ENCODE data around the gene SLC7A6. TPM values are rescaled to one million over a fixed set of nuclear protein-coding genes. Genes with fewer than 3 reads are reported as not detected.

Gene SLC7A6
- 10 to 100 TPM; 66.7 to 68.9 TPM for total RNA-seq

DNA sequence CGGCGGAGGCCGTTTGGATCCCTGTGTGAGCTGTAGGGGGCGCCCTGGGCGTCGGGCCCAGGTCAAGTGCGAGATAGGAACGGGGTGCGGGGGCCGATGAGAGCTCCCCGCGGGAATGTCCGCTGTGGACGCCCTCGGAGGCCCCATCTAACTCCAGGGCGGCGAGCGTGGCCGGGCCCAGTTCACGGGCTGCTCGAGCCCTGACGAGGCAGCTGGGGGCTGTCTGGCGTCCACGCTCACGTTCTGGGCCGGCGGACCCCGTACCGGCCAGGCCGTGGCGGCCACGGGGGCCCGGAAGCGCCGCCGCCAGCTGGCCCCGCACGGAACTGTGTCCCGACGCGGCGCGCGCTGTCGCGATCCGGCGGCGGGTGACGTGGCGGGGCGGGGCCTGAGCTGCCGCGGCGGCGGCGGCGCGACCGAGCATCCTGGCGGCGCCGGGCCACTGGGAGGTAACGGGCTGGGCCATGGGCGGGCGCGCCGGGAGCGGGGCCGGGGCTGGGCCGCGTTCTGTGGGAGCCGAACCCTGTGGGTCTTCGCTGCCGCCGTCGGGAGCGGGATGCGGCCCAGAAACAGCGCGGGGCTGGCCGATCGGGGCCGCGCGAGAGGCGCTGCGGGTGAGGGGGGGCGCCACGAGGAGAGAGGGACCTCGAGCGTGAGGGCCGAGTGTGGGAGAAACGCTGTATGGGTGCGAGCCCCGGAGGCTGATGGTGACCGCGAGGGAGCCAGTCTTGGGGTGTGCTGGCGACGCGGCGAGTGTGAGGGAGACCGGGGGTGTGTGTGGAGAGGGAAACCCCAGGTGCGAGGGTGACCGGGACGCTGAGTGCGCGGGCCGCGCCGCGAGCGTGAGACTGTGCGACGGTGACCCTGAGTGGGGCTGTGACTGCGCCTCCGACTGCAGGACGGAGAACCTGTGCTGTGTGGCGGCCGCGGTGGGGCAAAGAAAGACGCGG lies at the start of gene SLC7A6:
SLC7A6 (plus strand) TSS at position 399 of the 950 bp plus-strand sequence. CDS start 10,201 bp downstream, outside the sequence.
- Mint-ChIP-seq H3K4me1 (peaks cover 48% of the 10 kb centered on the region), H3K9me3 (no peaks in the 10 kb centered on the region), H3K4me3 (peak within 1 kb of the TSS; percentile 98), H3K36me3 (ENCODE audit: low read depth) (peaks cover 27% of the 10 kb centered on the region), H3K27ac (peak within 1 kb of the TSS; percentile 93), H3K27me3 (no peaks in the 10 kb centered on the region)
- DNase-seq = peak; percentile 87
- POLR2A ChIA-PET = interaction anchor here (0.7 to 5.0 kb wide), 26 partner anchors 8 to 596 kb away, joined by 3 to 64 read pairs (median 5); partner anchors contain the start of genes NFATC3, PLA2G15, PRMT7 and SLC7A6OS
- CTCF ChIA-PET = interaction anchor here (0.5 to 7.5 kb wide), 29 partner anchors 9 to 924 kb away, joined by 3 to 285 read pairs (median 5); partner anchors contain the start of genes ESRP2, PLA2G15, PRMT7 and SLC7A6OS

DNA sequence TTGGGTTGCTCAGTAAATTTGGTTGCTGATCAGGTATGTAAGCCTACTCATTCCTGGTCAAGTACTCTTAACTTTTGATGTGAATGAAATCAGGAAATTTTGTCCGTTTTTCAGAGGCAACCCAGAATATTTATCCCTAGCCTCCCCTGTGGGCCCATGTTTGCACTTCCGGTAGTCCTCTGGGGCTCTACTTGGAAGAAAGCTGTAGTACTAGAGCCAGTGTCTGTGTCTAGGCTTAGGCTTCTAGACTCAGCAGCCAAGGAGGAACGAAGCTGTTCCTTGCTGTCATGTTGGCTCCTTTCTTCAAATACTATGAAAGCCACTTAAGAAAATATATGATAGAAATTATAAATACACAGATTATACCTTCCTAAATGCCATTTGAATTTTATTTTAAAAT lies 49.6 kb upstream of the SLC7A6 start:
- Mint-ChIP-seq H3K4me1 (peaks cover 30% of the 10 kb centered on the region), H3K36me3 (ENCODE audit: low read depth) (peaks cover 50% of the 10 kb centered on the region), H3K27ac (no peak overlapping the region), H3K9me3 (no peaks in the 10 kb centered on the region), H3K27me3 (no peaks in the 10 kb centered on the region), H3K4me3 (no peak overlapping the region)
- ChIA-PET POLR2A (interaction anchor here (0.7 kb wide), 1 partner anchor 27 kb away, joined by 3 read pairs; no protein-coding TSS in a partner anchor), CTCF (interaction anchor here (1.1 kb wide), 1 partner anchor 174 kb away, joined by 3 read pairs; no protein-coding TSS in a partner anchor)
- no peak for DNase-seq

DNA sequence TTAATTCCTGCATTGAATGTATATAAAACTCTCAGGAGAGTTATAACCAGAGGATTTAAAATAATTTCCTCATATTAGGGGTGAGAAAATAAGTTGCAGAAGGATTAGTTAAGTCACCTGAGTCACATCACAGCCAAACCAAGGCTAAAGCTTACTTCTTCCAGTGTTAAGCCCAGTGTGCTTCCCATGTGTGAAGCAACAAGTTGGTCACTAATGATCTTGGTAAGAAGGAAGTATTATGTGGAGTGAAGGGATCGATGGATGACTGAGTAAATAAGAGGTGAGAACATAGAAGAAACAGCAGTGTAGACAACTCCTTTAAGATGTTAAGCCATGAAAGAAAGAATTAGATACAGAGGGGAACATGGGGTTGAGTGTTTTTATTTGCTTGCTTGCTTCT lies 49.0 kb upstream of the SLC7A6 start:
- Mint-ChIP-seq H3K27ac (no peak overlapping the region), H3K4me3 (no peak overlapping the region), H3K36me3 (ENCODE audit: low read depth) (peaks cover 51% of the 10 kb centered on the region), H3K27me3 (no peaks in the 10 kb centered on the region), H3K9me3 (no peaks in the 10 kb centered on the region), H3K4me1 (peaks cover 32% of the 10 kb centered on the region)
- ChIA-PET POLR2A (interaction anchor here (0.7 kb wide), 1 partner anchor 27 kb away, joined by 3 read pairs; no protein-coding TSS in a partner anchor), CTCF (no interaction called here)
- no peak for DNase-seq

DNA sequence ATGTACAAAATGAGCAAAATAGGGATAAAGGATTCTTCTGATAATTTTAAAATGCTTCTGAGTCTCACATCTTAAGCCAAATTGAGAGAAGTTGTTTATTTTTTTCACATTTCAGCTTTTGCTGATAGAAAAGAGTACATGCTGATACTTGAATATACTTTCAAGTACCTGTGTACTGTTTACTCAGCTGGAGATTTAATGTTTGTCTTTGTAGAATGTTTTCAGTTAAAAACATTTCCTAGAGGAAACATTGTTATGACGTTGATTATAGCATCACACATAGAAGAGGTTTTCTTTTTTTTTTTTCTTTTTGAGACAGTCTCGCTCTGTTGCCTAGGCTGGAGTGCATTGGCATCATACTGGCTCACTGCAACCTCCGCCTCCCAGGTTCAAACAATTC lies 48.1 kb upstream of the SLC7A6 start:
- peaks cover 48% of the 10 kb centered on the region for H3K36me3 Mint-ChIP-seq (ENCODE audit: low read depth)

DNA sequence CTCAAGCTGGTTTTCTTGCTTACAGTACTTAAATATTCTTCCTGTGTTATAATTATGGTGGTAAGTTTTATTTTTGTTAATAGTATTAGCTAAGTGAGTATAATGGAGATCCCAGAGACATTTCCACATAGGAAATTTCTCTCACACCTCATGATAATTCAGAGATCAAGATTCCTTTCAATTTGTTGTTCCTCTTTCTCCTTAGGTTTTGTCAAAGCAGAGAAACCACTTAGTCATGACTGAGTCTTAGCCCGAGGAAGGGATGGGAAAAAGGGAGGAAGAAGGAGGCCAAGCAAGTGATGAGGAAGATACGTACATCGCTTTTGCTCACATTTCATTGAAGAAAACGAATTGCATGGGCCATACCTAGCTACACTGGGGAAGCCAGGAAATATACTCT lies 46.8 kb upstream of the SLC7A6 start:
- Mint-ChIP-seq H3K4me3 (no peak overlapping the region), H3K27me3 (no peaks in the 10 kb centered on the region), H3K36me3 (ENCODE audit: low read depth) (peaks cover 46% of the 10 kb centered on the region), H3K27ac (peak overlapping the region; percentile 59), H3K9me3 (no peaks in the 10 kb centered on the region), H3K4me1 (peaks cover 10% of the 10 kb centered on the region)
- ChIA-PET CTCF (interaction anchor here (0.9 to 2.1 kb wide), 2 partner anchors 11 to 44 kb away, joined by 3 to 7 read pairs; no protein-coding TSS in a partner anchor), POLR2A (interaction anchor here (1.3 kb wide), 2 partner anchors 9 to 10 kb away, joined by 5 read pairs; no protein-coding TSS in a partner anchor)
- no peak for DNase-seq

More for the DNA sequence above, 48.1 kb upstream of the SLC7A6 start:
- Mint-ChIP-seq H3K27ac (no peak overlapping the region), H3K4me1 (peaks cover 22% of the 10 kb centered on the region), H3K27me3 (no peaks in the 10 kb centered on the region), H3K9me3 (no peaks in the 10 kb centered on the region), H3K4me3 (no peak overlapping the region)
- POLR2A ChIA-PET = no interaction called here
- no peak for DNase-seq
- CTCF ChIA-PET = interaction anchor here (0.6 to 2.1 kb wide), 3 partner anchors 12 to 76 kb away, joined by 3 to 7 read pairs (median 3); no protein-coding TSS in a partner anchor

DNA sequence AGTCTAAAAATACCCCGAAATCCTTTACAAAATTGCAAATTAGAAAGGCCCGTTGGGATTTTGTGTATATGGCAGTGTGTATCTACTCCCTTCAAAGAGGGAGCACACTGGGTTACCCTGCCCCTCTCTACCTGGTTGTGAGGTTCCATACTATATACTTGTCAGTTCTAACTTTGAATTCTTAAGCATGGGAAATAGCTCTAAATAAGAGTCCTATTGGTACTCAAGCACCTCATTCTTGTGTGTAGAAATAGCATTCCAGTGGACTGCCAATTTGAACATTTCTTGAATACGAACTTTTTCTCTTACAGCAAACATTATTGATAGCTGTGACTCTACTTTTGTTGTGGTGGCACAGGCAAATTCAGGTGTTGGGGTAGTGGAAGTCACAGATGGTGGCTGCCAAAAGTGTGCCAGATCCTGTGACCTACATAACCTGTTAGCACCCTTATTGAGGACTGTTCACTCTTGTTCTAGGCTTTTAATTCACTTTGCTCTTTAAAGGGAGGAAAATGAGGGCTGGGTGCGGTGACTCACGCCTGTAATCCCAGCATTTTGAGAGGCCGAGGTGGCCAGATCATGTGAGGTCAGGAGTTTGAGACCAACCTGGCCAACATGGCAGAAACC lies 44.5 kb upstream of the SLC7A6 start:
- no peak overlapping the region for H3K27ac Mint-ChIP-seq
- DNase-seq = no peak
- ChIA-PET CTCF (interaction anchor here (1.1 kb wide), 1 partner anchor 9 kb away, joined by 4 read pairs; no protein-coding TSS in a partner anchor), POLR2A (interaction anchor here (1.1 kb wide), 1 partner anchor 8 kb away, joined by 3 read pairs; no protein-coding TSS in a partner anchor)
- H3K4me3 Mint-ChIP-seq = no peak overlapping the region
- no peaks in the 10 kb centered on the region for H3K27me3 Mint-ChIP-seq
- H3K4me1 Mint-ChIP-seq = peaks cover 10% of the 10 kb centered on the region
- H3K9me3 Mint-ChIP-seq = no peaks in the 10 kb centered on the region
- peaks cover 41% of the 10 kb centered on the region for H3K36me3 Mint-ChIP-seq (ENCODE audit: low read depth)

DNA sequence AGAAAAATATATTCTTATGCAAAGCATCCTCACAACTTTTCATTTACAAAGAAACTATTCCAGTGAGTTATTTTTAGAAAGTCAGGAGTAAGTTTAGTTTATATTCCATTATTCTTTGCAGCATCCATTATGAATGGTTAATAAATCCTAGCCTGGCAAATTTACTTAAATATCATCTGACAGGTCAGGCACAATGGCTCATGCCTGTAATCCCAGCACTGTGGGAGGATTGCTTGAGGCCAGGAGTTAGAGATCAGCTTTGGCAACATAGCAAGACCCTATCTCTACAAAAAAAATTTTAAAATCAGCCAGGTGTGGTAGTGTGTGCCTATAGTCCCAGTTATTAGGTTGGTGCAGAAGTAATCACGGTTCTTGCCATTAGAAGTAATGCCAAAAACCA lies 41.3 kb upstream of the SLC7A6 start:
- Mint-ChIP-seq H3K27ac (no peak overlapping the region), H3K9me3 (no peaks in the 10 kb centered on the region), H3K4me3 (no peak overlapping the region), H3K27me3 (no peaks in the 10 kb centered on the region), H3K4me1 (peaks cover 32% of the 10 kb centered on the region), H3K36me3 (ENCODE audit: low read depth) (peaks cover 50% of the 10 kb centered on the region)
- no peak for DNase-seq
- POLR2A ChIA-PET = no interaction called here
- CTCF ChIA-PET = no interaction called here

DNA sequence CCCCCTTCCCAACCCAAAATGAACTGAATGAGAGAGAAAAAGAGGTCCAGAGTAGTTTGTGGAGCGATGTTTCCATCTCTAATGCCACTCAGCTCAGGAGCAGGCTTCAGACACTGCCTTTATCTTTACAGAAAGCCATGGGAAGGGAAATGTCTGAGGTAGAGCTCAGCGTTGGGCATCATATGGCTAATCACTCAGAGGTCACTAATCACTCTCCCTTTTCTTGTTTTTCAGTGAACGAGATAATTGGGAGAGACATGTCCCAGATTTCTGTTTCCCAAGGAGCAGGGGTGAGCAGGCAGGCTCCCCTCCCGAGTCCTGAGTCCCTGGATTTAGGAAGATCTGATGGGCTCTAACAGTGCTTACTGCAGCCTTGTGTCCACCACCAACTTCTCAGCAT lies 38.2 kb upstream of the SLC7A6 start:
- POLR2A ChIA-PET = interaction anchor here (1.1 kb wide), 1 partner anchor 133 kb away, joined by 3 read pairs; no protein-coding TSS in a partner anchor
- CTCF ChIA-PET = interaction anchor here (0.7 to 1.3 kb wide), 3 partner anchors 82 to 542 kb away, joined by 3 read pairs; no protein-coding TSS in a partner anchor
- H3K9me3 Mint-ChIP-seq = no peaks in the 10 kb centered on the region
- H3K4me3 Mint-ChIP-seq = no peak overlapping the region
- DNase-seq = no peak
- peaks cover 54% of the 10 kb centered on the region for H3K36me3 Mint-ChIP-seq (ENCODE audit: low read depth)
- H3K4me1 Mint-ChIP-seq = peaks cover 33% of the 10 kb centered on the region
- H3K27ac Mint-ChIP-seq = peak overlapping the region; percentile 19
- H3K27me3 Mint-ChIP-seq = no peaks in the 10 kb centered on the region

DNA sequence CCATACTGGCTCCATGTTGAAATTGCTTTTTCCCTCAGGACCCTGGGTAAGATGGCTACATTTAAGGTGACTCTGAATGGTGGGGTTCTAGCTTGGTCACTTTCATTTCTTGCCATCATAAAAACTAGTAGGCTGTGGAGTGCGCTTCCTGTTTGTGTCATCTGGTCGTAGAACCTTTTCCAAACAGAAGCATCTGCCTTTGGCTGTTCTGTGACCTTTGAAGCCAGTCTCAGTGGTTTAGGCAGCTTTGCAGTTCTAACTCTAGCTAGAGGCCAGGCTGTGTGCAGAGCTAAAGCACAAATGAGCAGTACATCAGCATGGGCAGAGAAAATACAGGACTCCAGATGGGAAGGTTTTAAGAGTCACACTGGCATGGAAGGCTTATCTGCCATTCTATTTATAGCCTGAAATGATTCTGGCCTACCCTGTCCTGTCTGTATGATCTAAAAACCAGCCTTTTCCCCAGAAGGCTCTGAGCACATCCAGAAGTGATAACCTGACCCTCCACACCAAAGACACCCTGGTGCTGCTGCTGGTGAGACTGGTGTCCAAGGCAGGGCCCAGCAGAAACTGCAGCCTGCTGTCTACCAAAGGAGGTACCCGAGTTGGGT lies 37.0 kb upstream of the SLC7A6 start:
- Mint-ChIP-seq H3K36me3 (ENCODE audit: low read depth) (peaks cover 45% of the 10 kb centered on the region), H3K4me1 (peaks cover 33% of the 10 kb centered on the region), H3K27ac (peak overlapping the region; percentile 64), H3K9me3 (no peaks in the 10 kb centered on the region), H3K27me3 (no peaks in the 10 kb centered on the region), H3K4me3 (no peak overlapping the region)
- POLR2A ChIA-PET = interaction anchor here (1.0 to 1.8 kb wide), 6 partner anchors 8 to 140 kb away, joined by 3 to 5 read pairs (median 3); no protein-coding TSS in a partner anchor
- CTCF ChIA-PET = interaction anchor here (0.8 to 1.3 kb wide), 3 partner anchors 10 to 343 kb away, joined by 3 to 7 read pairs (median 3); no protein-coding TSS in a partner anchor
- no peak for DNase-seq

DNA sequence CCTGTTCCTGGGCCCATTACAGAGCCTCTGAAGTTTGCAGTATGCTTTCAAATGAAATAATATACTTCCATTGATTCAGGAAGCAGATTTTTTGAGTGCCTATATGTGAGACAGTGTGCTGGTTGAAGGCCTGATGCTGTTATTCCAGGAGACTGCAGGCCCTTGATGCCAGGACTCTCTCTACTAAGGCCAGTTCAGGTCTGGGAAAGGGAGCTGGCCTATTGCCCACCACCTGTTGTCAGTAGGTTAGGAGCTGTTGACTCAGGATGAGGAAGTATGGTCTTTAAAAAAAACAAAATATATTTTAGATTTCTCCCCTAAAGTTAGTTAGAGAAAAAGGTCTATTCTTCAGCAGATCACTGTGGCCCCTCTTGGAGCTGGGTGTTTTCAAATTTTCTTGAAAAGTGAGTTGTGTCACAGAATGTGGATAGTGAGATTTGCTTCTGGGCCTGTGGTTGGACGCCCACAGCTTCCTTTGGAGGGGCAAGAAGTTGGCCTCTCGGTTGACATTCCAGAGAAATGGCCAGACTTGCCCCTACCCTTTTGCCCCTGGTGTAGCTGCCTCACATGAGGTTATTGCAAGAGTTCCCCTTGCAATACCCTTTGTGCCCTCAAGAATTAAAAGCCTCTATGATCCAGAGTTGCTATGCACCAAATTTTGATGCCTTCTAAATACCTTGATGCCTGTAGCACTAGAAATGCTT lies 36.3 kb upstream of the SLC7A6 start:
- Mint-ChIP-seq H3K4me1 (peaks cover 33% of the 10 kb centered on the region), H3K27ac (peak overlapping the region; percentile 64), H3K27me3 (no peaks in the 10 kb centered on the region), H3K36me3 (ENCODE audit: low read depth) (peaks cover 42% of the 10 kb centered on the region), H3K9me3 (no peaks in the 10 kb centered on the region), H3K4me3 (no peak overlapping the region)
- ChIA-PET CTCF (interaction anchor here (0.8 to 1.2 kb wide), 6 partner anchors 9 to 187 kb away, joined by 3 to 7 read pairs (median 4); no protein-coding TSS in a partner anchor), POLR2A (interaction anchor here (1.0 to 1.8 kb wide), 3 partner anchors 9 to 48 kb away, joined by 3 to 5 read pairs (median 3); no protein-coding TSS in a partner anchor)
- no peak for DNase-seq

DNA sequence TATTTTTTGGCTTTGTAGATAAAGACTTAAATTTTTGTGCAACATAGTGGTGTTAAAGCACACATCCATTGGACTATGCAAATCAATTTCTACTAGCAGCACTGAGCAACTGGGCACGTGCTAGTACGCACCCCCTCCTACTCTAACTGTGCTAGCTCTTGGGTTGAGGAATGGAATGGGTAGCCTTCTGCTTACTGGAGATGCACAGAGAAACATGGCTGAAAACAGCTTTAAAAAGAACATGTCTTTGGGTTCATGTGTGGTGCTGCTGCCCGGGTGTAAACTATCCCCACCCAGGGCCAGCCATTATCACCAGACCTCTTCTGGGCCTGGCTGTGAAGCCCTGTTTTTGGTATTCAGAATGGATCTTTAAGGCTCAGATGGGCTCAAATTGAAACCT lies 35.7 kb upstream of the SLC7A6 start:
- Mint-ChIP-seq H3K9me3 (no peaks in the 10 kb centered on the region), H3K27ac (peak overlapping the region; percentile 6), H3K4me3 (no peak overlapping the region), H3K4me1 (peaks cover 36% of the 10 kb centered on the region), H3K36me3 (ENCODE audit: low read depth) (peaks cover 42% of the 10 kb centered on the region), H3K27me3 (no peaks in the 10 kb centered on the region)
- POLR2A ChIA-PET = interaction anchor here (1.0 to 1.8 kb wide), 3 partner anchors 9 to 49 kb away, joined by 3 to 5 read pairs (median 3); no protein-coding TSS in a partner anchor
- DNase-seq = no peak
- CTCF ChIA-PET = interaction anchor here (0.8 to 1.2 kb wide), 6 partner anchors 9 to 188 kb away, joined by 3 to 7 read pairs (median 4); no protein-coding TSS in a partner anchor

Measured in activated CD4-positive, alpha-beta memory T cell treated with anti-CD3 and anti-CD28 coated beads, Interleukin-2, amount 10 ng/mL, durations not matched to agents 7 days and 5 days (primary cell).